ENCODE results near the gene RAPGEF3.

RAPGEF3 gene

GRCh38 chr12:47763481-47764346 lies 5.0 kb upstream of the RAPGEF3 start:
- Histone ChIP-seq H3K4me3 (no peak overlapping the region), H3K27ac (no peak overlapping the region)
- no peak for DNase-seq (ENCODE audit: low spot score)
- TF ChIP-seq CTCF (IDR thresholded peaks at IDR 0.05), result no peak

DNA sequence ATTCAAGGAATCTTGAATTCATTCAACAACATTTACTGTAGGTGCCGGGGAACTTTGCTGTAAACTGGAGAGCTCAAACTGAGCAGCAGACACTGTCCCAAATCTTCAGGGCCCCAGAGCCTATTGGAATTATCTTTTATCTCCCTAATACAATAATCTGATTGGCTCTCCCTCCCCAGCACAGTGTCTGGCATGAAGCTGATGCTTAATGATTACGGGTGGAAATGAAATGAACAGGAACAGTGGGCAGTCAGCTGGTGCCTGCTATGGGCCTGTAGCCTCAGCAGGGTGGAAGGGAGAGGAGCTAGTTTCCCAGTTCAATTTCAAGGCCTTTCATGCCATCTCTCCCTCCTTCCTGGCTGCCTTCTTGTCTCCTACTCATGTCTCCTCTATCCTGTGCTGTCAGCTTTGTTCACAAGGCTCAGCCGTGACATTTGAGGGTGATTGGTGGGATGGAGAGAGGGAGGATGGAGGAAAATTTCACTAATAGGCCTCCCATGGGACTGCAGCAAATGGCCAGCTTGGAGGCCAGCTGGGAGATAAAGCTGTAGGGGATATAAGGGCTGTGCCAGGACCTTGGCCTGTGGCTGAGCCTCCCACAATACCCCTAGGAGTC lies 4.3 kb upstream of the RAPGEF3 start:
- Histone ChIP-seq H3K27ac (peak overlapping the region in 1 of 2 donors; percentile 14), H3K4me3 (no peak overlapping the region)
- no peak for DNase-seq (ENCODE audit: low spot score)
- TF ChIP-seq CTCF (IDR thresholded peaks at IDR 0.05), result no peak

- DNase-seq (ENCODE audit: low spot score), result no peak
- no peak for TF ChIP-seq CTCF (IDR thresholded peaks at IDR 0.05)
- H3K27ac ChIP-seq, result peak overlapping the region; percentile 31 to 83
- H3K4me3 ChIP-seq, result peak overlapping the region; percentile 76
These were observed 171 bp downstream of the RAPGEF3 start for GRCh38 chr12:47758584-47758833.

GRCh38 chr12:47757840-47758583 lies 668 bp downstream of the RAPGEF3 start:
- DNase-seq (ENCODE audit: low spot score), result no peak
- peak overlapping the region; percentile 31 to 83 for H3K27ac ChIP-seq

DNA sequence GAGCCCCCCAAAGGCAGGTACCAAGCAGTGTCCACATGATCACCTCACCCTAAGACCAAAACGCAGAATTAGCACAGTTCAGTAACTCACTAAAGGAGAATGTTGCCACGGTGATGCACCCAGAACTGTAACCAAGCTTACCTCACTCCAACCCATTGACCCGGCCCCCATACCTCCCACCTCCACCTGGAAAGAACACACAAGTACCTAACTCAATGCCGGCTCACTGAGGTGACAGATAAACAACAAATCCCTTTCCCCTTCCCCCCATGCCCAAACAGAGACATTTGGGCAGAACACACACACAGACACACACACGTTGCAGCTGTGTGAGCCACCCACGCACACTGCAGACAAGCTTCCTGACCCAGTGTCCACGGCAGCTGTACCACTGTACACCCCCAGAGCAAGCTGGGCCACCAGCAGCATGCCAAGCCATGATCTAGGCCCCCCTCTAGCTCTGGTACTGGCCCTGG lies 1.3 kb downstream of the RAPGEF3 start:
- TF ChIP-seq CTCF (IDR thresholded peaks at IDR 0.05), result no peak
- Histone ChIP-seq H3K4me3 (peak overlapping the region; percentile 76), H3K27ac (peak overlapping the region in 1 of 2 donors; percentile 83)
- no peak for DNase-seq (ENCODE audit: low spot score)

More at GRCh38 chr12:47757840-47758583, 668 bp downstream of the RAPGEF3 start:
- TF ChIP-seq CTCF (IDR thresholded peaks at IDR 0.05), result no peak
- peak overlapping the region; percentile 76 for H3K4me3 ChIP-seq

DNA sequence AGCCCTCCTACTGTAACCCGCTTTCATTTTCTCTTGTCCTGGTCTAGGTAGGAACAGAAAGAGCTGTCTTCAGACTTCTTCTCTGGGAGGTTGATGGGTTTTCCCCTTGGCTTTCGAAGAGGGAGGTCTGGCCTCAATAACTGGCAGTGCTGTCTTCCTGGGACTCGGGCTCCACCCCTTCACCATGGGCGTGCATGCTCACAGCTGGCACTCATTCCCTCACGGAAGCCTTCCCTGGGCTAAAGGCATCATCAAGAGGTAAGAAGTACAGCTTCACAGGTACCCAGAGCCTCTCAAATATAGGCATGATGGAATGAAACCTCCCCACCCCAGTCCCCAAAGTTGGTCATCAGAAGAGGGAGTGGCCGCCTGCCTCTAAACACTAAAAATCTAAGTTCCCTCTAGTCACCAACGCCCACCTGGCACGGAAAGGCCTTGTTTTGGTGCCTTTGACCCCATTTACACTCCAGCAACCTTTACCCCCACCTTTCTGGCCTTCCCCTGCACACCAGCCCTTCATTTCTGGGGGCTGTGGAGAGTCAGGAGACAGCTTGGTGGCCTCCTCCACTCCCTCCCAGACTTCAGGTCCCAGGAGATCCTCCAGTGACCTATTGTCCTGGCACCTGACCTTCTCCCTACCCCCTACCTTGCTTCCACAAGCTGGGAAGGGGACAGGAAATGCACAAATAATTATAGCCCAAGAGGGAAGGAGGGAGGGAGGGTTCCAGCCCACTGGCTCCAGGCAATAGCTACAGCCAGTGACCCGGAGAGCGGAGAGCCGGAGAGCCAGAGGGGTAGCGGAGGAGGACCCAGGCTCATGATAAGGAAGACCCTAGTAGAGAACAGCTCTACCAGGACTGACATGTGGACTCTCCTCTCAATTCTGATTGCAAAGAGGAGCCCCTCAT lies 2.8 kb downstream of the RAPGEF3 start:
- peak overlapping the region in 1 of 2 donors; percentile 90 for H3K27ac ChIP-seq
- no peak for DNase-seq (ENCODE audit: low spot score)
- peak overlapping the region; percentile 76 for H3K4me3 ChIP-seq
- no peak for TF ChIP-seq CTCF (IDR thresholded peaks at IDR 0.05)

Measured in coronary artery (tissue), 2 donors.